HepG2 (cell line): ENCODE results near the gene CENPB. TPM values are rescaled to one million over a fixed set of nuclear protein-coding genes. Genes with fewer than 3 reads are reported as not detected.

Experiments used
- BRCA1 ChIP-seq: sonication (generic); formaldehyde crosslinking; IDR thresholded peaks from 2 replicates; pipeline ENCODE4 v1.4.0; 2020; ENCODE audit warnings: missing genetic modification reagents
- BRD4 ChIP-seq: sonication (generic); formaldehyde crosslinking; IDR thresholded peaks from 2 replicates; pipeline ENCODE4 v1.4.0; 2020; ENCODE audit warnings: missing genetic modification reagents
- GTF2F1 ChIP-seq: fragments of 150-350 bp; IDR thresholded peaks from 2 replicates; pipeline ENCODE4 v1.6.1; 2014; ENCODE audit warnings: low read length
- HIC2 ChIP-seq: sonication (generic); formaldehyde crosslinking; IDR thresholded peaks from 2 replicates; pipeline ENCODE4 v1.9.0; 2022; ENCODE audit warnings: low read depth, missing genetic modification reagents
- JUN ChIP-seq: sonication (generic); formaldehyde crosslinking; IDR thresholded peaks from 2 replicates; pipeline ENCODE4 v1.4.0; 2020; ENCODE audit warnings: mild to moderate bottlenecking, missing genetic modification reagents
- MBD4 ChIP-seq: IDR thresholded peaks from 2 replicates; pipeline ENCODE4 v1.6.1; 2012; ENCODE audit warnings: low read length, inconsistent platforms, borderline replicate concordance
- NCOA1 ChIP-seq: sonication (generic); formaldehyde crosslinking; IDR thresholded peaks from 2 replicates; pipeline ENCODE4 v1.9.0; 2021; ENCODE audit warnings: missing genetic modification reagents
- NFAT5 ChIP-seq: sonication (generic); formaldehyde crosslinking; IDR thresholded peaks from 2 replicates; pipeline ENCODE4 v1.4.0; 2020; ENCODE audit warnings: missing genetic modification reagents
- NR3C1 ChIP-seq: sonication (generic); formaldehyde crosslinking; IDR thresholded peaks from 2 replicates; pipeline ENCODE4 v1.4.0; 2020; ENCODE audit warnings: missing genetic modification reagents
- RFX1 ChIP-seq: fragments of 450-650 bp; IDR thresholded peaks from 2 replicates; pipeline ENCODE4 v1.6.1; 2017
- YEATS4 ChIP-seq: sonication (generic); formaldehyde crosslinking; IDR thresholded peaks from 2 replicates; pipeline ENCODE4 v1.4.0; 2020; ENCODE audit warnings: missing genetic modification reagents, borderline replicate concordance
- ZMYM2 ChIP-seq: sonication (generic); formaldehyde crosslinking; IDR thresholded peaks from 2 replicates; pipeline ENCODE4 v1.8.0; 2022; ENCODE audit warnings: mild to moderate bottlenecking, missing genetic modification reagents
- ZNF256 ChIP-seq: sonication (generic); formaldehyde crosslinking; conservative IDR thresholded peaks from 2 replicates; pipeline ENCODE4 v1.4.0; 2020; ENCODE audit warnings: missing genetic modification reagents
- ZNF317 ChIP-seq: sonication (generic); formaldehyde crosslinking; IDR thresholded peaks from 2 replicates; pipeline ENCODE4 v1.5.0; 2020; ENCODE audit warnings: mild to moderate bottlenecking, missing genetic modification reagents
- ZNF563 ChIP-seq: sonication (generic); formaldehyde crosslinking; IDR thresholded peaks from 2 replicates; pipeline ENCODE4 v1.8.0; 2022; ENCODE audit warnings: mild to moderate bottlenecking, moderate library complexity, missing genetic modification reagents
- ZNF720 ChIP-seq: sonication (generic); formaldehyde crosslinking; IDR thresholded peaks from 2 replicates; pipeline ENCODE4 v1.4.0; 2020; ENCODE audit warnings: missing genetic modification reagents
- ZNF768 ChIP-seq: sonication (generic); formaldehyde crosslinking; IDR thresholded peaks from 2 replicates; pipeline ENCODE4 v1.4.0; 2020; ENCODE audit warnings: missing genetic modification reagents
- ZNF792 ChIP-seq: IDR thresholded peaks from 2 replicates; pipeline ENCODE4 v1.6.1; 2016
- ZNF83 ChIP-seq: sonication (generic); formaldehyde crosslinking; IDR thresholded peaks from 2 replicates; pipeline ENCODE4 v1.4.0; 2020; ENCODE audit warnings: missing genetic modification reagents, mild to moderate bottlenecking, borderline replicate concordance
- polyA plus RNA-seq, 8 experiments: library from polyadenylated mRNA; depleted of rRNA in 3 of 8; stranded (reverse) in 7 of 8; unstranded in 1 of 8; fragments of >200 nt; fragmentation: Illumina TruSeq in 4 of 8; extraction: Trizol in 4 of 8; gene quantifications; 2 replicates each; pipeline versions ENCODE4 v1.2.1 to v1.2.3, GENCODE V29; 2011 to 2016; ENCODE audit warnings: low read depth in 4 of 8, missing spikeins in 1 of 8, mixed read lengths in 1 of 8; ENCODE audit not compliant: insufficient read depth in 1 of 8
- total RNA-seq, 5 experiments: library from RNA; depleted of rRNA; stranded (reverse); fragments of >200 nt; fragmentation: Illumina TruSeq; extraction: Trizol; gene quantifications; 2 replicates each; pipeline ENCODE4 v1.2.3, GENCODE V29; 2016; ENCODE audit warnings: low read depth in 1 of 5
- TF ChIP-seq, protein P1 (sequence below): sonication (generic); formaldehyde crosslinking; IDR thresholded peaks from 2 replicates; pipeline ENCODE4 v1.8.1; 2022; ENCODE audit warnings: mild to moderate bottlenecking, missing genetic modification reagents
- TF ChIP-seq, protein P2 (sequence below): sonication (generic); formaldehyde crosslinking; IDR thresholded peaks from 2 replicates; pipeline ENCODE4 v1.5.0; 2020; ENCODE audit warnings: mild to moderate bottlenecking, missing genetic modification reagents

The CENPB gene
- total and polyA plus RNA-seq, 2 of the 13 experiments (the other 11 are each of a cell fraction or from before 2014, with no cell fraction given), result 10.4 to 54.5 TPM

DNA sequence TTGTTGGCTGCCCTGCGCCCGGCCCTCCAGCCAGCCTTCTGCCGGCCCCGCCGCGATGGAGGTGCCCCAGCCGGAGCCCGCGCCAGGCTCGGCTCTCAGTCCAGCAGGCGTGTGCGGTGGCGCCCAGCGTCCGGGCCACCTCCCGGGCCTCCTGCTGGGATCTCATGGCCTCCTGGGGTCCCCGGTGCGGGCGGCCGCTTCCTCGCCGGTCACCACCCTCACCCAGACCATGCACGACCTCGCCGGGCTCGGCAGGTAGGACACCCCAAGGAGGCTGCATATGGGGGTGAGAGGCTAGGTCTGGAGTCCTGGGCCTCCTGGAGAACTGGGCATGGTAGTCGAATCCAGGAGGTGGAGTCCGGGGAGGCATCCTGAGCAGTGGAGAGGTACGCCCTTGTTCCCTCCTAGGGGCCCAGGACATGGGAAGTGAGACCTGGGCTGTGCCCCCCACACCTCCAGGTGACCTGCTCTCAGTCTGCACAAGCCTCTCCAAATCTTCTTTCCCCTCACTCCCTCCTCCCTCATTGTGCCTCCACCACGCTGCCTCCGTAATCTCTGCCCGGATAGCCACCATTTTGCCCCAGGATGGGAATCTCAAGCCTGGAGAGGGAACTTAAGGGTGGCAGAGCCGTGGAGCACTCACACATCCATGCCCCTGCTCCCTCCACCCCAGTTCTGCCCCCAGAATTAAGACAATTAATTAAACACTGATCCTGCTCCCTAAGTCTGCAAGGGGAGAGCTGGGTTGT lies 10.1 kb upstream of the CENPB start (continued):
- 0 out of 2 replicates have a peak, but pooled peaks have one; percentile 14 for TF ChIP-seq HIC2 (CRISPR knock-in tag)
- TF ChIP-seq JUN (CRISPR knock-in tag), result 0 out of 2 replicates have a peak, but pooled peaks have one; percentile 15
- TF ChIP-seq RFX1, result no peak
- 0 out of 2 replicates have a peak, but pooled peaks have one; percentile 72 for TF ChIP-seq NR3C1 (CRISPR knock-in tag)
- TF ChIP-seq NFAT5 (CRISPR knock-in tag), result peak; percentile 66; the same call in 1 of the 2 replicates
- TF ChIP-seq BRCA1, result no peak
- TF ChIP-seq ZNF768 (CRISPR knock-in tag), result peak; percentile 34; the same call in 1 of the 2 replicates
- no peak for TF ChIP-seq NCOA1 (CRISPR knock-in tag)
- TF ChIP-seq, protein P1, sequence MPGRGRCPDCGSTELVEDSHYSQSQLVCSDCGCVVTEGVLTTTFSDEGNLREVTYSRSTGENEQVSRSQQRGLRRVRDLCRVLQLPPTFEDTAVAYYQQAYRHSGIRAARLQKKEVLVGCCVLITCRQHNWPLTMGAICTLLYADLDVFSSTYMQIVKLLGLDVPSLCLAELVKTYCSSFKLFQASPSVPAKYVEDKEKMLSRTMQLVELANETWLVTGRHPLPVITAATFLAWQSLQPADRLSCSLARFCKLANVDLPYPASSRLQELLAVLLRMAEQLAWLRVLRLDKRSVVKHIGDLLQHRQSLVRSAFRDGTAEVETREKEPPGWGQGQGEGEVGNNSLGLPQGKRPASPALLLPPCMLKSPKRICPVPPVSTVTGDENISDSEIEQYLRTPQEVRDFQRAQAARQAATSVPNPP (CRISPR knock-in tag), result no peak
- no peak for TF ChIP-seq GTF2F1
- TF ChIP-seq BRD4 (CRISPR knock-in tag), result no peak
- TF ChIP-seq MBD4, result no peak
- no peak for TF ChIP-seq ZNF256 (CRISPR knock-in tag)
- TF ChIP-seq YEATS4 (CRISPR knock-in tag), result 0 out of 2 replicates have a peak, but pooled peaks have one; percentile 42
- TF ChIP-seq, protein P2, sequence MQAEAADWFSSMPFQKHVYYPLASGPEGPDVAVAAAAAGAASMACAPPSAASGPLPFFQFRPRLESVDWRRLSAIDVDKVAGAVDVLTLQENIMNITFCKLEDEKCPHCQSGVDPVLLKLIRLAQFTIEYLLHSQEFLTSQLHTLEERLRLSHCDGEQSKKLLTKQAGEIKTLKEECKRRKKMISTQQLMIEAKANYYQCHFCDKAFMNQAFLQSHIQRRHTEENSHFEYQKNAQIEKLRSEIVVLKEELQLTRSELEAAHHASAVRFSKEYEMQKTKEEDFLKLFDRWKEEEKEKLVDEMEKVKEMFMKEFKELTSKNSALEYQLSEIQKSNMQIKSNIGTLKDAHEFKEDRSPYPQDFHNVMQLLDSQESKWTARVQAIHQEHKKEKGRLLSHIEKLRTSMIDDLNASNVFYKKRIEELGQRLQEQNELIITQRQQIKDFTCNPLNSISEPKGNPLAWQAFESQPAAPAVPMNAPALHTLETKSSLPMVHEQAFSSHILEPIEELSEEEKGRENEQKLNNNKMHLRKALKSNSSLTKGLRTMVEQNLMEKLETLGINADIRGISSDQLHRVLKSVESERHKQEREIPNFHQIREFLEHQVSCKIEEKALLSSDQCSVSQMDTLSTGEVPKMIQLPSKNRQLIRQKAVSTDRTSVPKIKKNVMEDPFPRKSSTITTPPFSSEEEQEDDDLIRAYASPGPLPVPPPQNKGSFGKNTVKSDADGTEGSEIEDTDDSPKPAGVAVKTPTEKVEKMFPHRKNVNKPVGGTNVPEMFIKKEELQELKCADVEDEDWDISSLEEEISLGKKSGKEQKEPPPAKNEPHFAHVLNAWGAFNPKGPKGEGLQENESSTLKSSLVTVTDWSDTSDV, result no peak
- TF ChIP-seq ZNF720 (CRISPR knock-in tag), result no peak
- TF ChIP-seq ZNF83, result no peak
- TF ChIP-seq ZNF317 (CRISPR knock-in tag), result no peak
- no peak for TF ChIP-seq ZMYM2 (CRISPR knock-in tag)
- TF ChIP-seq ZNF792 (CRISPR knock-in tag), result 0 out of 2 replicates have a peak, but pooled peaks have one; percentile 14
- peak; percentile 76 for TF ChIP-seq ZNF563 (CRISPR knock-in tag)
